Measurements from ENCODE around the gene IGFBP3.

IGFBP3 gene

DNA sequence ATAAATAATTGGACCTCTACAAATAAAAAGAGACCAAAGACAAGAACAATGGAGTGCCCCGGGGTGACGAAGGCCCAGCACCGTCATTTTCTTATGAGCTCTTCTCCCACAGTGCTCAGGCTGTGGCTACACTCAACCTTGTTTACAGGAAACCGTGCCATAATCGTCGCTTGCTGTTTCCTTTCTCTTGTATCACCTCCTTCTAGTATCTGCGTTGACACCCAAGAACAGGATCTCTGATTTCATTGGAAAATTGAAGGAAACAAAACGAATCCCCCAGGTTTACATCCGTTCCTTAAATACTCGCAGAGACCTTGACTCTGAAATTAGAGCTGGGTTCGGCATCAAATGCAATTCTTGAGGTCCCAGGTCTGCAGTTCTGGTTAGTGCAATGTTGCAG lies 1.7 kb upstream of the IGFBP3 start:
- no peak for DNase-seq (ENCODE audit: low read depth in 2 of 2)

DNA sequence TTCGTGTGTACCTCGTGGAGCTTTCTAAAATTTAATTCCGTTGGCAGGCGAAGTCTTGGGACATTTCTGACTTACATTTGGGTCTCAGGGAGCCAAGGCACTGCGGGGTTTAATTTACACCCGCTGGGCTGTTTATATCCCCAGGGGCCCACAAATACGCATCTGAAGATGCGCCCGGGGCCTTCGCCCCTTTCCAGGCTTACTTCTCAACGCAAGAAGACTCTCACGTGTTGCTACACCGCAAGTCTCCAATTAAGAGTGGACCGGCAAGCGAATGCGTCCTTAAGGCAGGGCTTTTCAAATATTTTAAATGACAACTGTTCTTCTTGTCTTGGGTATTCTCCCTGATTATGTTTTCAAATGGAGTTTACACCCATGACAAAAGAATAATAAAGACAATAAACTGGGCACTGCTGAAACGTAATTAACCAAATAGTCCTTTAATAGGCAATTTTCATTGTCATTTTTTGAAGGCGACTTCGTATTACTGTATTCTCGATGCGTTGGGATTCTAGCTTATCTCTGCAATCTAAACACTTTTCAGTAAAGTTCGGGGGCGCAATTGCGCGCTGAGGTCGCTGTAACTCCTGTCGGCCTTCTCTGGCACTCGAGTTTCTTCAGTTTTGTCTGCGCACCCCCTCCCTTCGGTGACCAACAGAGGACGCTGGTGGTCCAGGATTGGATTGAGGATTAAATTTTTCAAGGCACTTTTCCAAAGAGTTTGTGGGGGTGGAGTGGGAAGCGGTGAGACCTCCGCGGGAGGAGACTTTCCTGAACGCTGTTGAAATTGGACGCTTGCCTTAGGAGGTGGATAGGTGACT lies 837 bp upstream of the IGFBP3 start:
- no peak for DNase-seq (ENCODE audit: low read depth in 2 of 2)

DNA sequence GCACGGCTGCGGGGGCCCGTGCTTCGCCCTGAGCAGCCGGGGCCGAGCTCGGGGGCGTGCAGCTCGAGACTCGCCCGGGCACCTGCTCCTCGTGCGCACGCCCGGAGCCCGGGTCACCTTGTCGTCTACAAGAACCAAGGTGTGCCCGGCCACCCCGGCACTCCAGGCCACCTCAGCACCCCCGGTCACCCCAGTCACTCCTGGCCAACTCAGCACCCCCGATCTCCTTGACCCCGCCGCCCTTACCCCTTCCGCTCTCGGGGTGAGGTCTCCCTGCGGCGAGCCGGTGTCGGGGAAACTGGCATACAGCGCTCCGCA lies 268 bp upstream of the IGFBP3 start:
- DNase-seq (ENCODE audit: low read depth in 2 of 2), result no peak

DNA sequence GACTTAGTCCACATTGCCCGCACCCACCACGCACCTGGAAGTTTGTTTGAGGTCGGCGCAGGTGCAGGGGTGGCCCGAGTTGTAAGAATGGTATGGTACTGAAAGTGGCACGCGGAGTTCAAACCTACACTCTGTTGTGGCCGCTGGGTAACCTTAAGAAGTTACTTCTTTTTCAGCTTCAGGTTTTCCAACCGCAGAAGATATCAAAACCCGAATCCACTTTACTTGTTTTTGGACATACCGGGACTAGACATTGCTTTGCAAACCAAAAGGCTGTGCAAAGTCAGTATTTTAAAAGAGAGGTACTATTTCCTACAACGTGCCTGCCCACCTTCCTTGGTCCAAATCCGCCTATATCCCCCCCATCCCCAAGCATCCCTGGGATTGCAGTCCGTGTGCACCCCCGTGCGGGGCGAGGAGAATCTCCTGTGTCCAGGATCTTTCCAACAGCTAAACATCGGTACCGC lies 1.0 kb downstream of the IGFBP3 start:
- no peak for DNase-seq (ENCODE audit: low read depth in 2 of 2)

DNA sequence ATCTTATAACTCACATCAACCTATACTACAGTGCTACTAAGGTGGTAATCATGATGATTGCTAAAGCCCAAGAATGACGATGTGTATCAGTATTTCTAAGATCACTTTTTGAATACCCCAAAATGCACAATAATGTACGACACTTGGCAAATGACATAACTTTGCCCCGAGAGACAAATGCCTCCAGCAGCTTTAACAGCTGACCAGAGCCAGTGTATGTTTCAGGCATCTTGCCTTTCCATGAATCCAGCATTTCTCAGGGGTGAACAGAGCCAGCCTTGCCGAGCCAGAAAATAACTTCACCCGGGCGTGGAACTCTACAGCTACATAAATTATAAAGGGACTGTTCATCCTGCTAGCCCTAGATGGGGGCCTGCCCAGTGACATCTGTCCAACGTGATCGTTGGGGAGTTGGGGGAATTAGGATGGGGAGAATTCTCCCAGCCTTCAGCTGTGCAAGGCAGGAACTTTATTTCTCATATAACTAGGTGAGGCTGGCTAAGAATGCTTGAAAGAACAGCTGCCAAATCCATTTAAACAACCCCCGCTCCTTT lies 1.8 kb downstream of the IGFBP3 start:
- DNase-seq (ENCODE audit: low read depth in 2 of 2), result no peak

DNA sequence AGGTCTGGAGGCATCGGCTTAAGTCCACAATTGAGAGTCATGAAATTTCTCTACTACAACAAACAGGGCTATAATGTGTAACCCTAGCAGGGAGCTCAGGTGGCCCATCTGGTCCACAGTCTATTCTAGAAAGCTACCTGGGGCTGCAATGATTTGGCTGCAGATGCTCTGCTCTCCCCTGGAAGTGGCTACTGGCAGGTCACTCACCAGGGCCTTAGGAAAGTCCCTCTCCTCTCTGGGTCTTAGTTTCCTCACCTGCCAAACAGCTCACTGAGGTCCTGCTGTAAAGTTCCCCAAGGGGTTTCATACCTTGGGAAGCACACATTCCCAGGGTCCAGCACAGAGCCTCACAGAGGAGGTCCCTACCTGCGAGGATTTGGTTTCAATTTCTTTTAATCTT lies 2.5 kb downstream of the IGFBP3 start:
- no peak for DNase-seq (ENCODE audit: low read depth in 2 of 2)

DNA sequence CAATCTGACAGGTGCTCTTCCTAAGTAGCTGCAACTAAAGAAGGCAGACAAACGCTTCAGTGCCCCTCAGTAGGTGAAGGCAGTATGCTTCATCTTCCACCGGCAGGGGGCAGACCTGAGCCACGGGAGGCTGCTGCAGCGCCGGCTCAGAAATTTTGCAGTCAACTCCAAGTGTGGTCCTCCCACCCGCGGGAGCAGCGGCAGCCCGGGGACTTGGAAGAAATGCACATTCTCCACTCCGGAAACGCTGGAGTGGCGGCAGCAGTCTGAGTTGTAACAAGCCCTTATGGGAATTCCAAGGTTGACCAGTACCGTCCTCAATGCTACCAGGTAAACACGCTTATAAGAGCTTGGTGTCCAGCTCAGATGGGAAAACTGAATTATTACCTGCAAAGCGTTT lies 3.4 kb downstream of the IGFBP3 start:
- peak in 1 of 2 donors; percentile 31 for DNase-seq (ENCODE audit: low read depth in 2 of 2)

DNA sequence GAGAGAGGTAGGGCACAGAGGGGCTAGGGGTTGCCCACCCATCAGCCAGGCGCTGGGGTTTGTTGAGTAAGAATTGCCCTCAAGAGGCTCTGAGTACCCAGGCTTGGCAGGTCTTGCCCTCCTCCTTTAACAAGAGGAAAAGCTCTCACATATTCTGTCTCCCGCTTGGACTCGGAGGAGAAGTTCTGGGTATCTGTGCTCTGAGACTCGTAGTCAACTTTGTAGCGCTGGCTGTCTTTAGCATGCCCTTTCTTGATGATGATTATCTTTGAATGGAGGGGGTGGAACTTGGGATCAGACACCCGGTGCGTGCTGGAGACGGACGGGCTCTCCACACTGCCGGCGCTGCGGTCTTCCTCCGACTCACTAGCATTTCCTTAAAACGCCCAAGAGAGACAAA lies 4.0 kb downstream of the IGFBP3 start:
- no peak for DNase-seq (ENCODE audit: low read depth in 2 of 2)

DNA sequence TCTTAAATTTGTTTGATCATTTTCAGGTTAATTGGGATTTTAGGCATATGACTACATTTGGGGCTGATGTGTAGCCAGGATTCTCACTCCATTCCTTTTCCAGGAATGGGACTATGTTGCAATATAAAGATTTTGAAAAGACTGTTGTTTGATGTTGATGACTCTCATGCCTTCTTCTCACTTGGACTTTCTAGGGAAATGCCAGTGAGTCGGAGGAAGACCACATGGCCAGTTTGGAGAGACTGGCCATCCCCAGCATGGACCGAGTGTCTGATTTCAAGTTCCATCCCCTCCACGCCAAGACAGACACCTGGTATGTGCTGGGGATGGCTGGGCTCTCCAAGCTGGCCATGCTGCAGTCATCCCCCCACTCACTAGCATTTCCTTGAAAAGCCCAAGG lies 5.5 kb downstream of the IGFBP3 start:
- DNase-seq (ENCODE audit: low read depth in 2 of 2), result no peak

DNA sequence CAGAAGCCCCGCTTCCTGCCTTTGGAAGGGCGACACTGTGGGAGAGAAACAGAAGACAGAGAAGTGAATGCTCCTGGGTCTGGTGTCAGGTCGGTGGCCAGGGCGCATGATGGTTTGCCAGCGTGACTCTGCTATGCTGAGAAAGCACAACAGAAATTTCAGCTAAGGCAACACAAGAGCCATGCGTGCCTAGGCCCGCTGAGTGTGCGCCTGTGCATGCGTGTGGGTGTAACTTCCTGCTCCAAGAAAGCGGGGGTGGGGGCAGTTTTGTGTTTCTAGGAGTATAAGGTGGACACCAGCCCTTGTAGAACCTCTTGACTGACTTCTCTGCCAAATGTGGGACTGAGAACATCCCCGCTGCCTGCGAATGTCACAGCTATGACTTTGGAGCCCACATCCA lies 6.2 kb downstream of the IGFBP3 start:
- no peak for DNase-seq (ENCODE audit: low read depth in 2 of 2)

DNA sequence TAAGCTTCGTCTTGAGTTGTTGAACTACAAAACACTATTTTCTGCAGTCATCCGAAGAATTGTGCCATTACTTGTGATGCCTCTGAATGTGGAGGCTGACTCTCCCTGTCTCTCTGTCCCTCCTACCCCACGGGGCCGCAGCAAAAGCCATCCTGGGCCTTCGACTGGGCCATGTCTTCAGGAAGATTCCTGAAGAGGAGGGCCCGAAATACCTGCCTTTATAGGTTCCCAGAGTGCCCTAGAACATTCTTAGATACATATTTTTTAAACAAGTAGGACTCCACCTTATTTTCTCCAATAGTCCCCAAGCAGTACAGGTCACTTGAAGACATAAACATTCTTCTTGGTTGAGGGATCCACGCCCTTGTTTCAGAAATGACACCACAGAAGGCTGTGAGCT lies 8.1 kb downstream of the IGFBP3 start:
- DNase-seq (ENCODE audit: low read depth in 2 of 2), result no peak

DNA sequence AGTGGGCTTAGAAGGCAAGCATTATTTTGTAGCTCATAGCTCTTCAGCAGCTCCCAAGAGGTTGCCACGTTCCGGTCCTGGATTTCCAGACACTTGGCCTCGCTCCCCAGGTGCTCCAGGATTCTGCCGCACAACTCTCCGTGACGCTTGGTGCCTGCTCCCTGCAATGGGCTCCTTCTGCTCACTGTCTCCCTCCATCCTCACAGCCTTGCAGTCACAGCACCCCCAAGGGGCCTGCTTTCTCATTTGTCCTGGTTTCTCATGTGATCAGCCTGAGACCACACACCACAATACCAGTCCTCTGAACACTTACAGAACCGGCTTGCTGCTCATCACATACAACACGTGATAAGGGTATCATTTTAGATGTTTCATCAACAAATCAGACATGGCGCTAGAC lies 9.8 kb downstream of the IGFBP3 start:
- no peak for DNase-seq (ENCODE audit: low read depth in 2 of 2)

DNA sequence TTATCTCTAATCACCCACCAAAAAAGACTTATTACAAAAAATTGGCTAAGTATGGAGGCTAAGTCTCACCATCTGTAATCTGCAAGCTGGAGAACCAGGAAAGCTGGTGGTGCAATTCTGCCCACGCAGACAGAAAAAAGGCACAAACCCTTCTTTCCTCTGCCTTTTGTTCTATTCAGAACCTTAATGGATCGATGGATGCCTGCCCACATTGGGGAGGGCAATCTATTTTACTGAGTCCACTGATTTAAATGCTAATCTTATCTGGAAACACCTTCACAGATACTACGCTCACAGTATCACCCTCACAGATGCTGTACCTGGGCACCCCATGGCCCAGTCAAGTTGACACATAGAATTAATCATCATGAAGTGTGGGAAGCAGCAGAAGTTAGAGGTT lies 10.2 kb downstream of the IGFBP3 start:
- no peak for DNase-seq (ENCODE audit: low read depth in 2 of 2)

DNA sequence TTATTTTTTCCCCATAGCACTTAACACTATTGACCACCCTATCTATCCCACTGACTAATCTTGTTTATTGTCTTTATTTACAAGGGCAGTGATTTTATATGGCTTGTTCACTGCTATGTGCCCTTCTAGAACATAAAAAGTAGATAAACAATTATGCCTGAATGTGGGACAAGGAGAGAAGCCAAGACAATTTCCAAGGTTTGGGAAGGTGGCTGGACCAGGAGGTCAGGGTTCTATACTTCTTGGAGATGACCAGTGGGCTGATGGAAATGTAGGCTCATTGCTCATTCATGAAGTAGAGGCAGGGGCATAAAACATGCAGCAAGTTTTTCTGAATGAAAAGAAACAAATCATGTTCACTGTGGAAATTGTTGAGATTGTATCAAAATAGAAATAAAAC lies 11.5 kb downstream of the IGFBP3 start:
- DNase-seq (ENCODE audit: low read depth in 2 of 2), result no peak

DNA sequence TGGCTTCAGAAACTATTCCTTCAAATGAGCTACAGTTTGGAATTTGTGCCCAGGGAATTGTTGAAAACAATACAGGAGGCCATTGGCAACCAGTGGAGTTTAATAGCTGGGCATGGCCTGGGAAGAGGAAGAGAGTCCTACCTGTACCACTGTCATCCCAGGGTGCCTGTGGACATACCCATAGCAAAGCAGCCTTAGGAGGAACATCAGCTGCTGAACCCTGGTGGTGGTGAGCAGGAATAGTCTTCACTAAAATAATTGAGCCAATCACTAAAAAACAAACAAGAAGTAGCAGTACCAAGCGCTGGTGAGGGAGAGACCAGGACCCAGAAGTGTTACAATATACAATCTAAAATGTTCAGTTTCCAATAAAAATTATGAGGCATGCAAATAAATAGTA lies 18.3 kb downstream of the IGFBP3 start:
- no peak for DNase-seq (ENCODE audit: low read depth in 2 of 2)

DNA sequence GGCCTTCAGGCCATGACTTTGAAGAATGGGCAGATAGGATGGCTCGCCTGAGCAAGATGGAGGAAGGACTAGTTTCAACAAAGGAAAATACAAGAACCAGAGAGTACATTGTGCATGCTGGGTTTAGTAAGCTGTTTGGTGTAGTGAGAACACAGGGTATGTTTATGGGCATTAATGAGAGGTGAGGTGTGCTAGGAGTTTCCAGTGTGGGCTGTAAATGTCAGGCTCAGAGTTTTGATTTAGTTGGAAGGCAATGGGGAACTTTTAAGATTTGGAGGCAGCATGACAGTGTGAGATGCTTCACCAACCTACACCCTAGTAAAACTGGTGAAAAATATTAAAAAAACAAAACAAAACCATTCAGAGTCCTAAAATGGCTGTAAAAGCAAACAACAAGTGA lies 19.5 kb downstream of the IGFBP3 start:
- DNase-seq (ENCODE audit: low read depth in 2 of 2), result no peak

DNA sequence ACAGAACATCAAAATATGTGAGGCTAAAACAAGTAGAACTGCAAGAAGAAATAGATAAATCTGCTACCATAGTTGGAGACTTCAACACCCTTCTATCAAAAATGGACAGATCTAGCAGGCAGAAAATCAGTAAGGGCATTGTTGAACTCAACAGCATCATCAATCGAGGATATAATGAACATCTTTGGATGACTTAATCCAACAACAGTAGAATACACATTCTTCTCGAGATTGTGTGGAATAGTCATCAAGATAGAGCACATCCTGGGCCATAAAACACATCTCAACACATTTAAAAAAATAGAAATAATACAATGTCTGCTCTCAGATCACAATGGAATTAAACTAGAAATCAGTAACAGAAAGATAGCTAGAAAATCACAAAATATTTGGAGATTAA lies 22.9 kb downstream of the IGFBP3 start:
- DNase-seq (ENCODE audit: low read depth in 2 of 2), result no peak

DNA sequence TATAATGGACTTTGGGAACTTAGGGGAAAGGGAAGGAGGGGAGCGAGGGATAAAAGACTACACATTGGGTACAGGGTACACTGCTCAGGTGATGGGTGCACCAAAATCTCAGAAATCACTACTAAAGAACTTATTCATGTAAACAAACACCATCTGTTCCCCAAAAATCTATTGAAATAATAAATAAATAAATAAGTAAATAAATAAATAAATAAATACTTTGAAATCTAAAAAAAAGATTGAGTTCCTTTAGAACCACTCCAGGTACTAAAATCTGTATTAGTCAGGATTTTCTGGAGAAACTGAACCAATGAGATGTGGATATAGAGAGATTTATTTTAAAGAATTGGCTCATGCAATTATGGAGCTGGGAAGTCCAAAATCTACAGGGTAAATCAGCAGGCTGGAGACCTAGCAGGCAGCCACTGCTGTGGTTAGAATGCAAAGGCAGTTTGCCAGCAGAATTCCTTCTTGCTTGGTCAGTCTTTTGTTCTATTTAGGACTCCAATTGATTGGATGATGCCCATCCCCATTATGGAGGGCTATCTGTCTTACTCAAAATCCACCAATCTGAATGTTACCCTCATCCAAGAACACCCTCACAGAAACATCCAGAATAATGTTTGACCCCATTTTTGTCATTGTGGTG lies 23.9 kb downstream of the IGFBP3 start:
- no peak for DNase-seq (ENCODE audit: low read depth in 2 of 2)

DNA sequence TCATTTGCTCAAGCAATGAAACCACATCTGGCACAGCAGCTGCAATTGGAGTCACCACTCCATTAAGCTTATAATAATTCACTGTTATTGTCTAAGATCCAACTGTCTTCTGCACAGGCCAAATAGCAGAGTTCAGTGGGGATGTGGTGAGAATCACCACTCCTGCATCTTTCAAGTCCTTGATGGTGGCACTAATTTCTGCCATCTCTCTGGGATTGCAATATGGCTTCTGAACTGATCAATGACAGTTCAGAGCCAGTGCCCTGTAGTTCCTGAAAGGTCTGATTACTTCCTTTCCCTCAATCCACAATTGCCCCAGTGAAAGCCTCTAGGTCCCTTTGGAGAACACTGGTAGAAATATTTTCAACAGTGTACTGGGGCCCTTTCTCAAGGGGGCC lies 26.4 kb downstream of the IGFBP3 start:
- DNase-seq (ENCODE audit: low read depth in 2 of 2), result no peak

DNA sequence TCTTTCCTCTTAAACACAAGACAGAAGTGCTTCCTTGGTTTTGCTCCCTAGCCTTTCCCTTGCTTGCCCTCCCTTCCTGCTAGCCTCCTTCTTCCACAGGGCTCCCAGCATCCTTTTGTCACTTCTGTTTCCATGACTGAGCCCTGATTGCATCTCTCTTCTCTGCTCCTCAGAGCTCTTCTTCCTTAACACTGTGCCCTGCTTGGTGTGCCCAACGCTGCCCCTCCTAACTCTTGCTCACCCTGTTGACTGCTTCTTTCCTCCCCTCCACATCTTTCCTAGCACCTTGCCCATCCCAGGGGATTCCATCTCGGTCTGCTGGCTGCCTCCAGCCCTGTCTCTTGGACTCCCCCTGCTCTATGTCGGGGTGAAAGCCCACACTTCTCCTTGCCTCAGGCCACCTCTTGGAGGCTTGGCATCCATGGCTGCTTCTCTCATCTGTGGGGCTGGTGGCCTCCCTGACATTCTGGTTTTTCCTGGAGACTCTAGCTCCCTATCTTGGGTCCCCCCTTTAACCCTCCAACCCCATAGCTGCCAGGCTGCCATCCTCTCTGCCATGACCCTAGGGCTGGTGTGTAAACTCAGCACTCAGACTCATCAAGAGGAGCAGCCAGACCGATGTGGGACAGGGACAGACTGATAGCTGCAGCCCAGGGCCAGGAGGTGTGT lies 26.9 kb downstream of the IGFBP3 start:
- DNase-seq (ENCODE audit: low read depth in 2 of 2), result no peak

DNA sequence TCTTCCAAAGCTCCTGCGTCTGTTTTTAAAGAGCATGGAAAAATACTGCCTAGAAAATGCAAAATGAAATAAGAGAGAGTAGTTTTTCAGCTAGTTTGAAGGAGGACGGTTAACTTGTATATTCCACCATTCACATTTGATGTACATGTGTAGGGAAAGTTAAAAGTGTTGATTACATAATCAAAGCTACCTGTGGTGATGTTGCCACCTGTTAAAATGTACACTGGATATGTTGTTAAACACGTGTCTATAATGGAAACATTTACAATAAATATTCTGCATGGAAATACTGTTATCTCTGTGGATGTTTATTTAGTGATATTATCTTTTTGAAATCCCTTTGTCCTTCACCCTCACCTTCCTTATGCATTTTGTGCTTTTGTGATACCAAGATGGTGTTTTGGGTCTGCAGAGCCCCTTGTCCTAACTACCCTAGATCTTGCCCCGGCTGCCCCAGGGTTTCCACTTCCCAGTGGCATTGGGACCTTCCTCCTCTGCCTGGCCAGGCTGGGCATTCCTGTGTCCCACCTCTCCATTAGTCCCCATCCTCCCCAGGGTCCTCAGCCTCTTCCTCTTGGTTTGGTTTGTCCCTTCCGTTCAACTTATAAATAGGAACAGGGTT lies 27.6 kb downstream of the IGFBP3 start:
- no peak for DNase-seq (ENCODE audit: low read depth in 2 of 2)

DNA sequence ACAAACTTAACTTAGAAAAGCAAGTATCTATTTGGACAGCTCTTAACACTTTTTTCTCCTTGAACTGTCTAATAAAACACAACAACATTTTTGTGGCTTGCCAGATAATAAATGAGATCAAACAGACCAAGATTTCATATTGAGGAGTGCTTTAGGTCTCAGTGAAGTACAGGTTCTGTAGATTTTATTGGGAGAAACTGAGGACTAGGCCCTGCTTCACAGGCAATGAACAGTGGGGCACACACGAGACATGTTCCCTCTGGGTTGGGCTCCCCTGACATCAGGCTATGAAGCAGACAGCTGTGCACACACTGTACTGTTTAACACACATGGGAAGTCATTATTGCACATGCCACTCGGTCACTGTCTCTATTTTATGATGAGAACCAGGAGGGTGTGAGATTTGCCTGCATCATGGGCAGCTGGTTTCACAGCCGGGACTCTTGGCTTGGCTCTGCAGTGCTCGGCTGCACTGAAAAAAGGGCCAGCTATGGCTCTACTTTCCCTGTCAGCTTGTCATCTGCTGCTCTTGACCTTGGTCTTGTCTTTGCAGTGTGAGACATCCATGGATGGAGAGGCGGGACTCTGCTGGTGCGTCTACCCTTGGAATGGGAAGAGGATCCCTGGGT lies 28.6 kb downstream of the IGFBP3 start:
- DNase-seq (ENCODE audit: low read depth in 2 of 2), result no peak

Measured in stimulated activated CD8-positive, alpha-beta memory T cell treated with anti-CD3 and anti-CD28 coated beads, Interleukin-15, amount 100 ng/mL, for 4 hours (primary cell).